Tibial nerve (tissue), 4 donors: ENCODE data around the gene VTI1A. TPM values are rescaled to one million over a fixed set of nuclear protein-coding genes. Genes with fewer than 3 reads are reported as not detected.
"Not testable (repeated sequence)": the region's sequence is repeated elsewhere in the genome, so short reads cannot be mapped to it uniquely, and the experiment has no call there.

Experiments used
- DNase-seq, 2 donors: peaks; one replicate each; pipeline ENCODE4 v3.0.0-alpha.2; 2019; ENCODE audit warnings: low spot score in 2 of 2
- H3K27ac ChIP-seq, 4 donors: fragments of 200-600 bp; sonication (generic) in 3 of 4; one replicate each; pipeline ENCODE4 v1.5.1; 2017 to 2019; ENCODE audit warnings: mild to moderate bottlenecking in 1 of 4
- H3K27me3 ChIP-seq, 2 donors: fragments of 200-600 bp; sonication (generic) in 1 of 2; one replicate each; pipeline versions ENCODE4 v1.5.1 to v1.6.0; 2017 to 2019
- H3K36me3 ChIP-seq, 3 donors: fragments of 200-600 bp; sonication (generic); one replicate each; pipeline ENCODE4 v1.5.1; 2018 to 2019
- H3K4me1 ChIP-seq, 4 donors: fragments of 200-600 bp; sonication (generic) in 3 of 4; one replicate each; pipeline ENCODE4 v1.5.1; 2017 to 2019
- H3K4me3 ChIP-seq, 4 donors: fragments of 200-600 bp; sonication (generic) in 3 of 4; one replicate each; pipeline ENCODE4 v1.5.1; 2017 to 2019; ENCODE audit warnings: mild to moderate bottlenecking in 1 of 4, moderate library complexity in 1 of 4
- H3K9me3 ChIP-seq, 4 donors: fragments of 200-600 bp; sonication (generic) in 3 of 4; one replicate each; pipeline ENCODE4 v1.5.1; 2017 to 2019
- EP300 ChIP-seq, 2 donors: sonication (generic); formaldehyde crosslinking; IDR thresholded peaks; one replicate each; pipeline ENCODE4 v1.6.1; 2017; ENCODE audit warnings: antibody characterized with exemption in 2 of 2, mild to moderate bottlenecking in 1 of 2
- POLR2A ChIP-seq, 2 donors: fragments of 450-650 bp; IDR thresholded peaks; one replicate each; pipeline ENCODE4 v1.6.1; 2017; ENCODE audit warnings: antibody characterized with exemption in 2 of 2, mild to moderate bottlenecking in 2 of 2, moderate library complexity in 2 of 2
- WGBS, 2 donors: methylation state at CpG; one replicate each; pipeline ENCODE4 v1.1.5; 2018; 5-methylcytosine and 5-hydroxymethylcytosine counted together
- total RNA-seq, 4 donors: library from RNA; depleted of rRNA; stranded (reverse); fragments of >200 nt; gene quantifications; one replicate each; pipeline ENCODE4 v1.1.0, GENCODE V29; 2016
- TF ChIP-seq, protein P1 (sequence below), 5 experiments: fragments of 200-600 bp in 3 of 5; fragments of 450-650 bp in 2 of 5; sonication (generic) in 3 of 5; IDR thresholded peaks; one replicate each; pipeline ENCODE4 v1.5.1; 2016 to 2019; ENCODE audit warnings: antibody characterized with exemption in 5 of 5, mild to moderate bottlenecking in 3 of 5, moderate library complexity in 2 of 5

Gene VTI1A
- total RNA-seq, 4 donors from 2014 or later: 96.5 to 253 (median 127) TPM

DNA sequence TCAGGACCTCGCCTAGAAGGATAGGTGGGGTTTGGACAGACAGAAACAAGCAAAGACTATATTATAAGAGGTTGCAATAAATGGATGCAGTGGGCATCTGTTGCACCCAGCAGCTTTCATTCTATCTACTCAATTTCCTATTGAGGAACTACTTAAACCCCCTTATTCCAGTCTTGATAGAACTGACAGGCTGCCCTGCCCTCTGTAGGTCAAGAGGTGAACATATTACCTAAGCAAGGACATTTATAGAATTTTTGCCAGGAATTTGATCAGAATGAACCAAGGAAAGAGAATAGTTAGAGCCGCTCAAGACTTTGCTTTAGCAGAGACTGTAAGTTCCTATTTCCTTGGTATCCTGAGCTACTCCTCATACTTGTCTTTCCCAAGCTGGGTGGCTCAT, 9.5 kb downstream of the VTI1A start:
- 94 to 98% methylated on average over 2 of the region's 2 CpGs for WGBS, 2 donors

DNA sequence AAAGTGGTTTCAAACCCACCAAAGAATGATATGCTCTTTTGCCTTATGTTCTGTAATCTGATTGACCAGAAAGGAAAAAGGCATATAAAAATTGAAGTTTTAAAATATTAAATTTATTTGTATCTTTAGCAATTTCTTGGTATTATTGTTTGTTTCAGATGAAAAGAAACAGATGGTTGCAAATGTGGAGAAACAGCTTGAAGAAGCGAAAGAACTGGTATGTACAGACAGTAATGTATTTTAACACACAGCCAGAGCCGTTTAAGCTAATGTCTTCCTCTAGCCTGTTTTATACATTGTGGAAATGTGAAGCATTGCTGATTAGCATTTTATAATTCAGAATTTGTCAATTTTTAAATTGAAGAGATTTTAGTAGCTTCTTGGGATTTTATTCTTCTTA, 13.4 kb downstream of the VTI1A start:
- Histone ChIP-seq H3K4me1 (no peaks in the 10 kb centered on the region), H3K27ac (no peak overlapping the region), H3K27me3 (no peaks in the 10 kb centered on the region), H3K4me3 (no peak overlapping the region), H3K9me3 (no peaks in the 10 kb centered on the region), H3K36me3 (peaks cover 0 to 36% (median 2%) of the 10 kb centered on the region in 3 donors)
- TF ChIP-seq EP300 (IDR thresholded peaks at IDR 0.05) (no peak), POLR2A (IDR thresholded peaks at IDR 0.05) (no peak)
- TF ChIP-seq, protein P1, sequence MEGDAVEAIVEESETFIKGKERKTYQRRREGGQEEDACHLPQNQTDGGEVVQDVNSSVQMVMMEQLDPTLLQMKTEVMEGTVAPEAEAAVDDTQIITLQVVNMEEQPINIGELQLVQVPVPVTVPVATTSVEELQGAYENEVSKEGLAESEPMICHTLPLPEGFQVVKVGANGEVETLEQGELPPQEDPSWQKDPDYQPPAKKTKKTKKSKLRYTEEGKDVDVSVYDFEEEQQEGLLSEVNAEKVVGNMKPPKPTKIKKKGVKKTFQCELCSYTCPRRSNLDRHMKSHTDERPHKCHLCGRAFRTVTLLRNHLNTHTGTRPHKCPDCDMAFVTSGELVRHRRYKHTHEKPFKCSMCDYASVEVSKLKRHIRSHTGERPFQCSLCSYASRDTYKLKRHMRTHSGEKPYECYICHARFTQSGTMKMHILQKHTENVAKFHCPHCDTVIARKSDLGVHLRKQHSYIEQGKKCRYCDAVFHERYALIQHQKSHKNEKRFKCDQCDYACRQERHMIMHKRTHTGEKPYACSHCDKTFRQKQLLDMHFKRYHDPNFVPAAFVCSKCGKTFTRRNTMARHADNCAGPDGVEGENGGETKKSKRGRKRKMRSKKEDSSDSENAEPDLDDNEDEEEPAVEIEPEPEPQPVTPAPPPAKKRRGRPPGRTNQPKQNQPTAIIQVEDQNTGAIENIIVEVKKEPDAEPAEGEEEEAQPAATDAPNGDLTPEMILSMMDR (IDR thresholded peaks at IDR 0.05): no peak
- 93% methylated on average over 2 of the region's 2 CpGs for WGBS, 2 donors
- no peak for DNase-seq

More for the DNA sequence above, 9.5 kb downstream of the VTI1A start:
- no peaks in the 10 kb centered on the region for H3K4me1 ChIP-seq
- no peak overlapping the region for H3K4me3 ChIP-seq
- H3K27ac ChIP-seq: no peak overlapping the region
- H3K9me3 ChIP-seq: no peaks in the 10 kb centered on the region
- TF ChIP-seq POLR2A (IDR thresholded peaks at IDR 0.05) (no peak), EP300 (IDR thresholded peaks at IDR 0.05) (no peak)
- TF ChIP-seq, protein P1 (IDR thresholded peaks at IDR 0.05): no peak
- H3K36me3 ChIP-seq: peaks cover 0 to 14% (median 0%) of the 10 kb centered on the region in 3 donors
- H3K27me3 ChIP-seq: no peaks in the 10 kb centered on the region
- DNase-seq: no peak

DNA sequence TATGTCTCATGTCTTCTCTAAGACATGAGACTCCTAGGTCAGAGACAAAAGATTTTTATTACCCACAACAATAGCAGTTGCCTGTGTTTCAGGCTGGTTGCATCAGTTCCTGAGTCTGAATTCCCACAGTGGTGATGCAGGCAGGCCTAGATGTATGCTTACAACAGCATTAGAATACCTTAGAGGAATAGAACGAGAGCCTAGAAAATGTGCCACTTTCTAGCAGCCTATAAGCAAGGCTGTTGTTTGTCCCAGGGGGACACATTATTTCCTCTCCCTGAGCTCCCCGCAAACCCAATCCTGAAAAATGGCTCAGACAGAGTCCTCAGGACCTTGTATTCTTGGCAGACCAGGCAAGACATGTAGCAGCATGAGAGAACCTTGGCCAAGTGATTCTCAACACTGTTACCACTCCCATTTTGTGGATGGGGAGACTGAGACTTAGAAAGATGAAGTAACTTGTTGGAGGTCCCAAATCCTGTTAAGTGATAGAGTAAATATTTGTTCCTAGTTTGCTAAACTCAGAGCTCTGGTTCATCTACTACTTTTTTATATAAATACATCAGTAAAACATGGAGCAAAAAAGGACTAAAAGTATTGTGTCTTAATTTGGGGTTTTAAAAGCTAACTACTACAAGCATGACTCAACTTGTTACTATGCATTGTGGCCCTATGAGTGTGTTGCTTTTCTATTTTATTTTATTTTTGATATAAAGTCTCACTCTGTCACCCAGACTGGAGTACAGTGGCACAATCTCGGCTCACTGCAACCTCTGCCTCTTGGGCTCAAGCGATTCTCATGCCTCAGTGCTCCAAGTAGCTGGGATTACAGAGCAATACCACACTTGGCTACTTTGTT, 14.2 kb downstream of the VTI1A start:
- 91 to 94% methylated on average over 4 of the region's 4 CpGs for WGBS, 2 donors
- no peak overlapping the region for H3K27ac ChIP-seq
- DNase-seq: no peak
- no peak overlapping the region for H3K4me3 ChIP-seq
- TF ChIP-seq EP300 (IDR thresholded peaks at IDR 0.05) (no peak), POLR2A (IDR thresholded peaks at IDR 0.05) (no peak)
- TF ChIP-seq, protein P1 (IDR thresholded peaks at IDR 0.05): no peak
- H3K9me3 ChIP-seq: no peaks in the 10 kb centered on the region
- H3K27me3 ChIP-seq: no peaks in the 10 kb centered on the region
- peaks cover 0 to 44% (median 4%) of the 10 kb centered on the region in 3 donors for H3K36me3 ChIP-seq
- no peaks in the 10 kb centered on the region for H3K4me1 ChIP-seq

DNA sequence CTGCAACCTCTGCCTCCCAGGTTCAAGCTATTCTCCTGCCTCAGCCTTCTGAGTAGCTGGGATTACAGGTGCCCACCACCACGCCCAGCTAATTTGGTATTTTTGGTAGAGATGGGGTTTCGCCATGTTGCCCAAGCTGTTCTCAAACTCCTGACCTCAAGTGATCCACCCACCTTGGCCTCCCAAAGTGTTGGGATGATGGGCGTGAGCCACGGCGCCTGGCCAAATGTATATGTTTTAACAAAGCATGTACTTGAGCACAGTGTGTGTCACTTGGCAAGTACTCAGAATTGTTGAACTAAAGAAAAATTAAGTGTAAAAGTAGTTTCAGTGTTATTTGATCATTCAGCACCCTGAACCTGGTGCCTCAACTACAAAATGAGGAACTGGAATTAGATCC, 17.1 kb downstream of the VTI1A start:
- DNase-seq, H3K9me3 ChIP-seq, H3K27ac ChIP-seq, H3K27me3 ChIP-seq, H3K4me1 ChIP-seq, H3K4me3 ChIP-seq: not testable (repeated sequence)
- WGBS, 2 donors: 95 to 97% methylated on average over 5 of the region's 5 CpGs
- peaks cover 0 to 59% (median 4%) of the 10 kb centered on the region in 3 donors for H3K36me3 ChIP-seq

DNA sequence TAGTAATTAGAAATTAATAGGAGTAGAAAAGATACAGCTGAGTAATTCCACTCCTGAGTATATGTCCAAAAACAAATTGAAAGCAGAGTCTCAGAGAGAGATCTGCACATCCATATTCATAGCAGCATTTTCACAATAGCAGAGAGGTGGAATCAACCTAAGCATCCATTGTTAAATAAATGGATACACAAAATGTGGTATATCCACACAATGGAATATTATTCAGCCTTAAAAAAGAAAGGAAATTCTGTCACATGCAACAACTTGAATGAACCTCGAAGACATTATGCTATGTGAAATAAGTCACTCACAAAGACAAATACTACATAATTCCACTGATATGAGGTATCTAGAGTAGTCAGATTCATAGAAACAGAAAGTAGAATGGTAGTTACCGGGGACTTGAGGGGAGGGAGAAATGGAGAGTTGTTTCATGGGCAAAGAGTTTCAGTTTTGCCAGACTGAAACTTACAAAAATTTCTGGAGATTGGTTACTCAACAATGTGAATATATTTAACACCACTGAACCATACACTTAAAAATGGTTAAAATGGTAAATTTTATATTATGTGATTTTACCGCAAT, 18.4 kb downstream of the VTI1A start:
- H3K4me1 ChIP-seq: no peaks in the 10 kb centered on the region
- peaks cover 0 to 59% (median 4%) of the 10 kb centered on the region in 3 donors for H3K36me3 ChIP-seq
- no peak overlapping the region for H3K27ac ChIP-seq
- DNase-seq: no peak
- TF ChIP-seq POLR2A (IDR thresholded peaks at IDR 0.05) (no peak), EP300 (IDR thresholded peaks at IDR 0.05) (no peak)
- TF ChIP-seq, protein P1 (IDR thresholded peaks at IDR 0.05): no peak
- no peak overlapping the region for H3K4me3 ChIP-seq
- H3K9me3 ChIP-seq: no peaks in the 10 kb centered on the region
- H3K27me3 ChIP-seq: no peaks in the 10 kb centered on the region
- whole genome bisulfite sequencing, 2 donors: 95 to 97% methylated on average over 3 of the region's 3 CpGs
